ENCODE measurements around the gene HOXB6. TPM values are rescaled to one million over a fixed set of nuclear protein-coding genes. Genes with fewer than 3 reads are reported as not detected.

The HOXB6 gene
- total and polyA plus RNA-seq, 9 donors, result 0.25 to 10.3 (median 1.2) TPM

DNA sequence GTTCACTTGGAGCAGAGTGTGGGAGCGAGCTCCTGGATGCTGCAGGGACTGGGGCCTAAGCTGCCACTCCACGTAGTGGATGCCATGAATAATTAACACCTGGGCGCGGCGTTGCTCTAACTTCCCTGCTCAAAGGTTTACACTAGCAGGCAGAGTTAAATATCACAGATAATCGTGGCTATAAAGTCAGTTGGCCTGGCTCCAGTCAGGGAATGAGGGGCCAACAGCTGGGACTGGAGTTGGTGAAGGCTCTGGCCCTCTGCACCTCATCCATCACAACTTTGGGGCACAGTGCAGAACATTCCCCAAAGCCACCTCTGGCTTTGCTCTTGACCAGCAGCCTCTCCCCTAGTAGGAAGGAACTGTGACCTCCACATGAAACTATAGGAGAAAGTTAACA, 37.6 kb downstream of the HOXB6 start:
- Histone ChIP-seq H3K27me3 (no peaks in the 10 kb centered on the region), H3K9me3 (no peaks in the 10 kb centered on the region), H3K4me3 (no peak overlapping the region), H3K36me3 (no peaks in the 10 kb centered on the region), H3K4me1 (ENCODE audit: insufficient read depth) (no peaks in the 10 kb centered on the region), H3K27ac (no peak overlapping the region)
- no peak for DNase-seq
- TF ChIP-seq POLR2A (IDR thresholded peaks at IDR 0.05), result no peak
- no peak for TF ChIP-seq EP300 (IDR thresholded peaks at IDR 0.05)
- TF ChIP-seq, protein P1, sequence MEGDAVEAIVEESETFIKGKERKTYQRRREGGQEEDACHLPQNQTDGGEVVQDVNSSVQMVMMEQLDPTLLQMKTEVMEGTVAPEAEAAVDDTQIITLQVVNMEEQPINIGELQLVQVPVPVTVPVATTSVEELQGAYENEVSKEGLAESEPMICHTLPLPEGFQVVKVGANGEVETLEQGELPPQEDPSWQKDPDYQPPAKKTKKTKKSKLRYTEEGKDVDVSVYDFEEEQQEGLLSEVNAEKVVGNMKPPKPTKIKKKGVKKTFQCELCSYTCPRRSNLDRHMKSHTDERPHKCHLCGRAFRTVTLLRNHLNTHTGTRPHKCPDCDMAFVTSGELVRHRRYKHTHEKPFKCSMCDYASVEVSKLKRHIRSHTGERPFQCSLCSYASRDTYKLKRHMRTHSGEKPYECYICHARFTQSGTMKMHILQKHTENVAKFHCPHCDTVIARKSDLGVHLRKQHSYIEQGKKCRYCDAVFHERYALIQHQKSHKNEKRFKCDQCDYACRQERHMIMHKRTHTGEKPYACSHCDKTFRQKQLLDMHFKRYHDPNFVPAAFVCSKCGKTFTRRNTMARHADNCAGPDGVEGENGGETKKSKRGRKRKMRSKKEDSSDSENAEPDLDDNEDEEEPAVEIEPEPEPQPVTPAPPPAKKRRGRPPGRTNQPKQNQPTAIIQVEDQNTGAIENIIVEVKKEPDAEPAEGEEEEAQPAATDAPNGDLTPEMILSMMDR (IDR thresholded peaks at IDR 0.05), result no peak
- 48 to 83% (median 56%) methylated on average over 6 of the region's 6 CpGs for WGBS, 3 donors
- intact Hi-C loops (cut with DNase I), result no loop called here

DNA sequence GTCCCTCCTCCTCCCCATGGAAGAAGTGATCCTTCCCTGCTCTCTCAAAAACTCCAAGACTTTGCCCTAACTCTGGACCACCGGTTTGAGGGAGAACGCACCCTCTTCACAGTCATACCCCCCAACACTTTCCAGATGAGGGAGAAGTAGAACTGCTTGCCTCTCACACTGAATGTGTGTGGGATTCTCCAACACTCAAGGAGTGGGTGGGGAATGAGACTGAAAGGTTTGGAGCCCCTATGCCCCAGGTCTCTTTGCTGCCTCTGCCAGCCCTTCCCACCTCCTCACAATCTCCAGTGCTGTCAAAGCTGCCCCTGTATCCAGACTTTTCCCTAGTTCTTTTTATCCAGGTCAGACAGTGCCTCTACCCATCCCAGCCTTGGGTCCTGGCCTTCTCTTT, 38.1 kb downstream of the HOXB6 start:
- Histone ChIP-seq H3K4me3 (no peak overlapping the region), H3K27ac (no peak overlapping the region), H3K4me1 (ENCODE audit: insufficient read depth) (no peaks in the 10 kb centered on the region), H3K27me3 (no peaks in the 10 kb centered on the region), H3K36me3 (no peaks in the 10 kb centered on the region), H3K9me3 (no peaks in the 10 kb centered on the region)
- intact Hi-C loops (cut with DNase I), result no loop called here
- TF ChIP-seq POLR2A (IDR thresholded peaks at IDR 0.05), result no peak
- no peak for TF ChIP-seq EP300 (IDR thresholded peaks at IDR 0.05)
- TF ChIP-seq, protein P1 (IDR thresholded peaks at IDR 0.05), result no peak
- no peak for DNase-seq
- 46 to 60% (median 50%) methylated on average over 2 of the region's 2 CpGs for WGBS, 3 donors

DNA sequence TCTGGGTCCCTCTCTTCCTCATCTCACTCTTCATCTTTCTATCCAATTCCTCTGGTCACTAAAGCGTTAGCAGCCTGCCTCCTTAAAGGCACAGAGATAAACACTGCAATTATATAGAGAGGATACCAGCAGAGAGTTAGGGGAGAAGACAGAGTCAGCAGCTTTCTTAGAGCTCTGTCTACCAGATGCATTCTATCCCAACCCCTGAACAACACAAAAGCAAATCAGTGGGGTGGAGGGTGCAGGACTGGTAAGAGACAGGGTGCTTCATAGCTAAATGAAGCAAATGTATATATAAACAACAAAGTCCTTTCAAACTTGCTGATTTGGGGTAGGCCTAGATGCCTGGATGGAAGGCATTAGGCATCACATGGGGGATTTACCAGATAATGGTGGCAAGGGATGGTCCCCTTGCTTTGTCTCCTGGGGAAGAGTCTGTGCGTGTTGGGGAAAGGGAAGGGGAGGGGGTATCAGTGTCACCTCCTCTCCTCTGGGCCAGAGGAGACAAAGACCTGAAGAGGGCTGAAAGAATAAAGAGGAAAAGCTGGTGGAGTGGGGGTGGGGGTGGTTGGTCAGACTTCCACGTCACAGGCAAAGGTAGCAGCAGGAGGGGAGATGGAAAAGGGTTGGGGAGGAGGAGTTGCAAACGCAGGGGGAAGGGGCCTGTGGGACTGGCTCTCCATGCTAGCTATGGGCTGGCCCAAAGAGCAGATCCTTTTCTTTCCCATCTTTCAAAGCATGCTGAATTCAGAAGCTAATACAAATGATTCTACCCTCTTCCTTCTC, 38.7 kb downstream of the HOXB6 start:
- intact Hi-C loops (cut with DNase I), result no loop called here
- Histone ChIP-seq H3K4me3 (no peak overlapping the region), H3K36me3 (no peaks in the 10 kb centered on the region), H3K27me3 (no peaks in the 10 kb centered on the region), H3K27ac (no peak overlapping the region), H3K9me3 (no peaks in the 10 kb centered on the region), H3K4me1 (ENCODE audit: insufficient read depth) (no peaks in the 10 kb centered on the region)
- WGBS, 3 donors, result 47 to 79% (median 60%) methylated on average over 4 of the region's 4 CpGs
- no peak for TF ChIP-seq POLR2A (IDR thresholded peaks at IDR 0.05)
- TF ChIP-seq EP300 (IDR thresholded peaks at IDR 0.05), result no peak
- TF ChIP-seq, protein P1 (IDR thresholded peaks at IDR 0.05), result no peak
- DNase-seq, result no peak

DNA sequence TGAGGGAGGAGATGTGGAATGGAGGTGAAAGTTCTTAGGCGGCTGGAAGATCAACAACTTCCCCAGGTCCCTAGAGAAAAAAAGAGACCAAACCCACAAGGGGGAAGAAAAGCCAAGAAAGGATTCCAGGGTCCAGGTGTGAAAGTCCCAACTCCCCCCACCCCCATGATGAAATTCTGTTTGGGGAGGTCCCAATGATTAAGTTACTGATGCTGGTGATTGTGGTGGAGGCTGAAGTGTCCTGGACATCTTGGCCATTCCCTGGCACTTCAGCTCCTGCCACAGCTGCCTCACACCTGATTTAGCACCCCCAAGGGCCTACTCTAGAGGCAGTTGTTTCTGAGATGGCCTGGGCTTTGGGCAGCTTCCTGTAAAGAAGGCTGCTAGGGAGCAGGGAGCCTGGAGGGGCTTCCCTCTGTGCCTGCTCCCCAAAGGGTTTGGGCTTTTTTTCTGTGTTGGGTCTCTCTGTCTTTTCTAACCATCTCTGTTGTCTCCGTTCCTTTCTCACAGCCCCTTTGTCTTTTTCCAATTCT, 39.7 kb downstream of the HOXB6 start:
- no peak overlapping the region for H3K27ac ChIP-seq
- 40 to 58% (median 57%) methylated on average over 2 of the region's 2 CpGs for WGBS, 3 donors
- intact Hi-C loops (cut with DNase I), result no loop called here
- H3K4me1 ChIP-seq (ENCODE audit: insufficient read depth), result no peaks in the 10 kb centered on the region
- TF ChIP-seq, protein P1 (IDR thresholded peaks at IDR 0.05), result no peak
- H3K36me3 ChIP-seq, result no peaks in the 10 kb centered on the region
- H3K4me3 ChIP-seq, result no peak overlapping the region
- no peaks in the 10 kb centered on the region for H3K9me3 ChIP-seq
- H3K27me3 ChIP-seq, result no peaks in the 10 kb centered on the region
- DNase-seq, result no peak

All from ovary (tissue), 9 donors.